ACHN (cell line): Measurements from ENCODE around the gene ADGRL3.
"Not testable (repeated sequence)": the region's sequence is repeated elsewhere in the genome, so short reads cannot be mapped to it uniquely, and the experiment has no call there.

ENCODE experiments used
- DNase-seq: peaks from one replicate; pipeline ENCODE4 v3.0.0-alpha.2; 2015
- in situ Hi-C: cut with HindIII; loops from 2 replicates; pipeline ENCODE4 v1.10.0; 2017; ENCODE audit warnings: low sequenced_read_pairs, low pct_ligation_motif_present, low pct_unique_long_range_greater_than_20kb

ADGRL3 gene

GRCh38 chr4:61202638-61203435, 2.7 kb downstream of the ADGRL3 start:
- no peak for DNase-seq
- in situ Hi-C loops, result no loop called here

DNA sequence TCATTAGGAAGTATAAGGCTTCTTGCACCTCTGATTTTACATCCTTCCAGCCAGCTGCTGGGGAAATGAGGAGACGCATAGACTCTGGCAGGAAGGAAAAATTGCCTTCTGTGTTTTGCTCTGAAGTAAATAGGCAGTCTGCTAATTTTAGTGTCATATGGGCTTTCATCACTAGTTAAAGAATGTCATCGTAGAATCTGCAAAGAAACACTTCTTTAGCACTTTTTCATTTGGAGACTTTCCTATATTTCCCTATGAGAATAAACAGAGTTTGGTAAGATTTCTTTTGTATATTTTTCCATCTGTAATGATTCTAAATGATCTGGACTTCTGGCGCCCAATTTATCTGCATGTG, 3.3 kb downstream of the ADGRL3 start:
- no peak for DNase-seq
- in situ Hi-C loops, result no loop called here

DNA sequence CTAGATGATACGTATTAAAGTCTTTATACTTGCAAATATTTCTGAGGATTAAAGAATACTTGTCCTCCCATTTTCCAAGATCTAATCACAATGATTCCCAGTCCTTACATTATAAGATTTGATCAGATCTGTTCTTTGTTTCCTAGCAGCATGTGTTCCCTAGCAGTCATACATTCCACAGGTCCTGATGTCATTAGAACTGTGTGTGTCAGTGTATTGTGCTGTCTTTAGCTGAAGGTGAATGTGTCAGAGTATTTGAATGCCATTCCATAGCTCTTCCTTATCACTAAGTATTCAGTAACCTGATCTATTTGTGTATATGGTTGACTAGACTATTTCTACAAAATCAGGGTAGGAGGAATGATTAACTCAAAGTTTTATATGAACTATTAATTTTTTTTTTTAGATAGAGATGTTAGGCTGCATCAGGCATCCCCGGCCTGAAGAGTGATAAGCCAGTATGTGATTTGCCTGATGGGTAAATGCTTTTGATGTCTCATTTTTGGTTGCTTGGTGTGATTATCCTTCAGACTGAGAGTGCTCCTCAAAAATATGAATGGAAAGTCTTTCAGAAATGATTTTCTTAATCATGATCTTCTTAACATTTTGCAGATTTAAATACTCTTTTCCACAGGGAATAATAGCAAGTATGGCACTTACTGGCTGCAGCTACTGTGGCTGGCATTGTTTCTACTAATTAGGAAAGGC, 4.4 kb downstream of the ADGRL3 start:
- in situ Hi-C loops, result no loop called here
- DNase-seq, result no peak

GRCh38 chr4:61205066-61205465, 4.9 kb downstream of the ADGRL3 start:
- in situ Hi-C loops, result no loop called here
- no peak for DNase-seq

- DNase-seq, in situ Hi-C loops: not testable (repeated sequence)
These were observed 7.0 kb downstream of the ADGRL3 start for GRCh38 chr4:61207156-61207555.

DNA sequence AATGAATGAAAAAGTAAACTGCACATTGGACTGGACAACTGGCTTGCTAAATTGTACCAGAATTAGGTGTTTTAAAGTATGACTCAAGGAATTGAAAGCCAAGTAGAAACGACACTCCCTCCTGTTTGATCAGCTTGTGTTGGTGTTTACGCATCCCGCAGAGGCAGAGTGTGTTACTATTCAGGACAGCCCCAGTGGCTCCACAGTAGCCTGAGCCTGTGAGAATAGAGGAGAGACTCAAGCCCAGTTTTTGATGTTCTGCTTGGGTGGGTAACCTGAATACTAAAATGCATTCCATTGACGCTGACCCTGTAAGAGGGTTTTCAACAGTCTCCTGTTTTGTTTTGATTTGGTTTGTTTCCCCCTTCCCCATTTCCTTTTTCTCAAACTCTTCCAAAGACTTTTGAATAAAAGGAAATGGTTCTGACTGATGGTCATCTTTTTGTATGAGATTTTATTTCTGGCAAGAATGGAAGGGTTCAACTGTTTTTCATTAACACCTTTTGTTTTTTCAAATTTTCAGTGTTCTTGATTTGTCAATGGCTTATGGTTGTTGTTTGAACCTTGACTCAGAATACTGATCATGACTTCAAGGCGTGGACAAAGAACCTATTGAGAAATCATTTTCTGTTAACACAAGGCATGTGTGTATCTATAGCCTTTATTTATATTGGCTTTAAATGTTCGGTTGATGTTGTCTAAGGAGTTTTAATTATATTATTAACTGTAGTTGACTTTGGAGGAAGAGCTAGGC, 10.2 kb downstream of the ADGRL3 start:
- in situ Hi-C loops, result no loop called here
- DNase-seq, result no peak

DNA sequence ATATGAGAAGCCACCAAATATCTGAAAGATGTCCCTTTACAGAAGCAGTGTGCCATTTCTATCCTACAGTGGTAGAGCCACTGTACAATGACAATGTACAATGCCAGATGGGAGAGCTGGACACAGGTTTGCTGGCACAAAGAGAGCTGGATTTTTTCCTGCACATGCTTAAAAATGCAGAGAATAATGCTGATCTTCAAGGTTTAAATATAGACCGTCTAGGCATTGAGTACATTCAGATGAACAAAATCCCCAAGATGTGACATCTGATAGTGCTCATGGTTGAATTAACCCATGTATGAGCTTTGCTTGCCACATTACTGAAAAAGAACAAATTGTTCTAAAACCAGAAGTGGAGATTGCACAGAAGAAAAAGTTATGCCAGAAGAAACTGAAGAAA, 11.7 kb downstream of the ADGRL3 start:
- in situ Hi-C loops, result no loop called here
- no peak for DNase-seq

DNA sequence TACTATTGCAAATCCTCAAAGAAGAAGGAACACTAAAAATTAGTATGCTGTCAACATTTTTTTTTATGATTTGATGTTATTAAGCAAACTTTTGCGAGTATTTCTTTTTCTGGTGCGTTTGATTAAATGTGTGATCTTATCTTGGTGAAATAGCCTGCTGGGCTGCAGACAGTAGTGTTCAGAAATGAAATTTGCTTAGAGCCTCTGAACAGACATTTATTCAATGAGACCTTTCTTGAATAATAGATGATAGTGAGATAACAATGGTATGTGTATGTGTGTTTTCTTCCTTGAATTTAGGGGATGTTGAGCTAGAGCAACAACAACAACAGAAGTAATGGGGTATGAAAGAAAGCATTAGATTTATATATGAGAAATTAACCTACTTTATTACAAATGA, 12.7 kb downstream of the ADGRL3 start:
- no peak for DNase-seq
- in situ Hi-C loops, result no loop called here

- DNase-seq, result no peak
- in situ Hi-C loops, result no loop called here
These were observed 14.6 kb downstream of the ADGRL3 start for GRCh38 chr4:61214680-61215079.

DNA sequence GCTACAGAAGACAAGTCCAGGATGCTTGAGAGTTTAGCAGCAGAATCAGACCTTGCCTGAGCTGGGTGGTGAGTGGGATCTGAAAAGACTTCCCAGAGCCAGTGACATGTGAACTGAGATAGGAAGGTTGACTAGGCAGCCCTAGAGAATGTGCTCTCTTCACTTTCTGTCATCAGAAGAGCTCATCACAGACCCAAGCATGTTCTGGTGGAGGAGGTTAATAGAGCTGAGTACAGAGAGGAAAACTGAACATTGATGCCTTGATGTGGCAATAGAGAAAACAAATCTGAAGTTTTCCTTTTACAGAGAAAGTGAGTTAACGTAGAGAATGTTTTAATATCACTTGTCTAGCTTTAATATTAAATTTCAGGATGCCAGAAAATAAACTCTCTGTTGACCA, 17.1 kb downstream of the ADGRL3 start:
- in situ Hi-C loops, result no loop called here
- DNase-seq, result no peak

GRCh38 chr4:61220556-61220955, 20.4 kb downstream of the ADGRL3 start:
- no peak for DNase-seq
- in situ Hi-C loops, result no loop called here

GRCh38 chr4:61223385-61223784, 23.3 kb downstream of the ADGRL3 start:
- no peak for DNase-seq
- in situ Hi-C loops, result no loop called here

GRCh38 chr4:61224573-61224972, 24.4 kb downstream of the ADGRL3 start:
- in situ Hi-C loops, result no loop called here
- no peak for DNase-seq

GRCh38 chr4:61225656-61226055, 25.5 kb downstream of the ADGRL3 start:
- in situ Hi-C loops, result no loop called here

DNA sequence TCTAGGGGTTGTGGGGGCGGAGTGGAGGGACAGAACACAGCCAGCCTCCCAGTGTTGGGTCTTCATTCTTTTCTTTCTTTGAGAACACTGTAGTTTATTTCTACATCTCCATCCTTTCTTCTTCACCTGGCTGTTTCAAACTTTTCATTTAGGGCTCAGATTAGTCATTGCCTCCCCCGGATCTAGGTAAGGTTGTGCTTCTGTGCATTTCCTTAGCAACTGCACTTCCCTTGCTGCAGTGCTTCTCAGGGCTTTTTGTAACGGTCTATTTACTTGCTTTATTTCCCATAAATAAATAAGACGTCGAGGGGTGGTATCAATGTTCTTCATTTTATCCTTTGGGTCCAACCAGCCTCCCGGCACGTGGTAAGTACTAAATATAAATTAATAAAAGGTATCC, 31.3 kb downstream of the ADGRL3 start:
- in situ Hi-C loops, result no loop called here
- DNase-seq, result no peak

More at GRCh38 chr4:61225656-61226055, 25.5 kb downstream of the ADGRL3 start:
- DNase-seq, result no peak

GRCh38 chr4:61239250-61239649, 39.1 kb downstream of the ADGRL3 start:
- in situ Hi-C loops, result no loop called here
- no peak for DNase-seq

DNA sequence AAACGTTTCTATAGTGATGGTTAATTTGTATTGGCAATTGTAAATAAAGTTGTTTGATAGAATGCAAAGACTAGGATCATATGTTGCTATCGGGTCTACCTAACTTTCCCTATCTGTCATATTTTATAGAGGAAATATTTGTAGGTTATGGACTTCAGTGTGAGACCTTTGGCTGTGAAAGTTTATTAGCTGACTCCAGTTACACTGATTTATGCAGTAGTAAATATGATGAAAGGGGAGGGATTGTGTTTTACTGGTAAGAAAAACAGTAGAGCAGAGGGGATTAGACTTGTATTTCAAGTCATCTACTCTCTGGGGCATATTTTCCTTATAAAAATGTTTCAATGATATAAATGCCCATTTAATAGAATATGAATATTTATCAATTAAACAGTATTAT, 43.8 kb downstream of the ADGRL3 start:
- in situ Hi-C loops, result no loop called here
- DNase-seq, result no peak

- in situ Hi-C loops, result no loop called here
- no peak for DNase-seq
These were observed 45.1 kb downstream of the ADGRL3 start for GRCh38 chr4:61245069-61245714.

DNA sequence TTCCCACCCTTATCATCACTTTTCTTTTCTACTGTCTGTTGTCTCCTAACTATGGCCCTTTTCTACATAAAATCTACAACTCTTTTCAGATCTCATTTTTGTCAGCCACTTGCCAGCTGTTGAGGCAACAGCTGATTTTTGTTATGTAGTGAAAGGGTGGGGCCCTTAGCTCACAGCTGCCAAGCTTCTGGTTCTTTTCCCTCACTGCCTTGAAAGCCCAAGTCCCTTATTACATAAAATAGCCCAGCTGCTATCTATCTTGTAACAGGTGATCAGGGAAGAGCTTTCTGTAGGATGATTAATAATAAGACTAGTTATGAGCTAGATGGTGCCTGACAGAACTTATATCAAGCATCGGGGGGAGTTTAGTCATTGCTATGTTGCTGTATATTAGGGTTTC, 45.9 kb downstream of the ADGRL3 start:
- in situ Hi-C loops, result no loop called here
- DNase-seq, result no peak
